ENCODE data around the gene BRF1.

Gene BRF1

DNA sequence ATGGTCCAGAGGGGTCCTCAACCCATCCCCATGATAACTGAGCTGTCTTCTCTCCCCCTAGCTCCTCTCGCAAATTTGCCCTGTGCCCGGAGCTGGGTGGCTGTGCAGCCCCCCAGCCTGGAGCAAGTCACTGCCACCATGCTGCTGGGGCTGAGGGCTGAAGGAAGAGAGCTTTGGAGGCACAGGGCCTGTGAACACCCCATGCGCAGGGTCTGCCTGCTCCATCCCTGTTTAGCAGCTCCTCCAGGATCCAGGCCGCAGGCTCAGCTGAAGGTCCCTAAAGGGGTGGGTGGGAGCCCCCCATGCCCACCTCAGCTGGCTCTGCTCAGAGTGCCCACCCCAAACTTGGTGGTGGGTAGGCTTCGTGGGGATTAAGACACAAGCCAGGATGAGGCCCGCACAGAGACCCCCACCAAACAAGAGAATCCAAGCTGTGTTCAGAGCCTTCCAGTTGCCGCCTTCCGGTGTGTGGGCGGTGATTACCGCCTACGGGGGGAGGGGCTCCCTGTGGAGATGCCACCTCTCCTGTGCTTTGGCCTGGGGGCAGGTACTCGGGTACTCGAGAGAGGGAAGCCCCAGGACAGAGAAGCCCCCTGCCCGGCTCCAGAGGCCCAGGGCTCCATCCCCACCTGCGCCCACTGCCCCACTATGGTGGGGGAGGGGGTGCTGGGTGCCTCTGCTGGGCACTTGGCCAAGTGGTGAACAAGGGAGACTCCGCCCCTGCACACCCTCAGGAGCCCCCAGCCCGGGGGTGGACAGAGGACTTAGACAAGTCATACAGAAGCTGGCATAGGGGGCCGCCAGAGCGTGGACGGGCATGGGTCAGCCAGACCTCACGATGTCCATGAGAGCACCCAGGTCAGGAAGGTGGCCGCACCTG is 130.8 kb downstream of the BRF1 start:
- DNase-seq = no peak

DNA sequence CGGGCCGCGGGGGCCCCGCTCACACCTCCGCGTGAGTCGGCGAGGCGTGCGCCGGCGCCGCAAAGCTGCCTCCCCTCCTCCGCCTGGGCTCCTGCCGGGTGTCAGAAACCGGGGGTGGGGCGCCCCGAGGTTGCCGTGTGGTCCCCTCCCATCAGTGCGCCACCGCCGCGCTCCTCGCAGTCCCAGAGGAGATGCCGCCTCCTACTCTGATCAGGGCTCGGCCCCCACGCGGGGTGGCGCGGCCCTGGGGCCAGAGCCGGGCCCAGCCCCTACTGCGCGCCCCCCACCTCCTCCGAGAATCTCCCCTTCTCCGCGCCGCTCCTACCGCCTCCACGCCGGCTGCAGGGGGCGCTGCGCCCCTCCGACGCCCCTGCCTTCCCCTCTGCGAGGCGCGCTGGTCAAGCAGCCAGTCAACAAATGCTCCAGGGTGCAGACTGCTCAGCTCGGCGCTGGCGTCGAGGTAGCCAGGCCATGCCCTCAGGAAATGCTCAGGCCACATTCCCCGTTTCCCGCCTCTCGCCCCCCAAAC is 131.8 kb downstream of the BRF1 start:
- DNase-seq = peak; percentile 71

DNA sequence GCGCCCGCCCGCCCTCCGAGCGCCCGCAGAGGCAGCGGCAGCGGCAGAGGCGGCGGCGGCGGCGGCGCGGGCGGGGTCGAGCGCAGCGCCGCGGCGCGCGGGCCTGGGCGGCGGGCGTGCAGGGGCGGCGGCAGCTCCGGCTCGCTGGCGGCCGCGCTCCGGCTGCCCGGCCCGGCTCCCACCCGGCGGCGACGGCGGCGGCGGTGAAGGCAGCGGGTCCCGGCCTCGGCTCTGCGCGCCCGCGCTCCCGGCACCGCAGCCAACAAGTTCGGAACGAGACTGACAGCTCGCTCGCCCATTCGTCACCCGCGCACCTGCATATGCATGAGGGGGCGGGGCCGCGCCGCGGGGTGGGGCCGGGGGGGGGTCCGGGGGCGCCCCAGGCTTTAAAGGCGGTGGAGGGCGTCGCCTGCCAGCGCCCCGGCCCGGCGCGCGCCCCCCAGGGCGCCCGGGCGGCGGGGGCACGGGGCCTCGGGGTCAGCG is 132.3 kb downstream of the BRF1 start, which contains the start of gene JAG2:
JAG2 (minus strand) TSS at position 281 of the 483 bp plus-strand sequence. CDS start 356 bp downstream, outside the sequence.
- peak; percentile 80 for DNase-seq

DNA sequence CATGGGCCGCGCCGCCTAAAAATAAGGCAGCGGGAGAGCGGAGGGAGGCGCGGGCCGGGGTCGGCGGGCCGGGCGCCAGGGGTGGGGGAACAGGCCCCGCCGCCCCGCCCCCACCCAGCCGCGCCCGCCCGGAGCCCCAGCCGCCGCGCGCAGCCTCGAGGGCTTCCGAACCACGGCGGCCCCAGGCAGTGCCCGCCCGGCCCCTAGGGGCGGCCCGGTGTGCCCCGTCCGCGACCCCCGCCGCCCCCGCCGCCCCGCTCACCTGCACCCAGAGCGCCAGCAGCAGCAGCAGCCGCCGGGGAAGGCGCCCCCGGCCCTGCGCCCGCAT is 132.7 kb downstream of the BRF1 start:
- DNase-seq = no peak

DNA sequence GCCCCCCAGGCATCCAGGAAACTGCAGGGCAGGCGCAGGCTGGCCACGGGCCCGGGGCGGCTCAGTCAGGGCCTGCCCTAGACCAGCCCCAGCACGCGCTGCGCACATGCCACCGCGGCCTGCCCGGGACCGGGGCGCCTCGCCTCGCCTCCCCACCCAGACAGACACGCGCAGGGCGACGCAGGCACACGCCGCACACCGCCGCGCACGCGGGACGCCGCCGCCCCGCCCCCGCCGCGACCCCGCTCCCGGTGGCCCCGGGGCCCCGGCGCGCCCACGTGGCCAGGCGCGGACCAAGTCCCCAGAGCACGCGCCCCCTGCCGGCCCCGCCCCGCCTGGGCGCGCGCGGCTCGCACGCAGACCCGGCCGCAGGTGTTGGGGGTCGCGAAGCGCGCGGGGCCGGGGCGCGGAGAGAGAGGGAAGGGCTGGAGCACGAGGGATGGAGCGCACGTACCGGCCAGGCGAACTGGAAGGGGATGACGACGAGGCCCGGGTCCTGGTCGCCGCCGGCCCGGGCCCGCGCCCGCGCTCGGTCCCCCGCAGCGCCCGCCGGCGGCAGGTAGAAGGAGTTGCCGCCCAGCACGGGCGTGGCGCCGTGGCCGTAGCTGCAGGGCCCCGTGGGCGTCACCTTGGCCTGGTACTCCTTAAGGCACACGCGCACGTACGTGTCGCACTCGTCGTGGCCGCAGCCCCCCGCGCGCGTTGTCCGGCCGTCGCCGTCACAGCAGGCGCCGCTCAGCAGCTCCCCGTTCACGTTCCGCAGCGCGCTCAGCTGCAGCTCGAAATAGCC is 133.3 kb downstream of the BRF1 start:
- DNase-seq = peak; percentile 54

DNA sequence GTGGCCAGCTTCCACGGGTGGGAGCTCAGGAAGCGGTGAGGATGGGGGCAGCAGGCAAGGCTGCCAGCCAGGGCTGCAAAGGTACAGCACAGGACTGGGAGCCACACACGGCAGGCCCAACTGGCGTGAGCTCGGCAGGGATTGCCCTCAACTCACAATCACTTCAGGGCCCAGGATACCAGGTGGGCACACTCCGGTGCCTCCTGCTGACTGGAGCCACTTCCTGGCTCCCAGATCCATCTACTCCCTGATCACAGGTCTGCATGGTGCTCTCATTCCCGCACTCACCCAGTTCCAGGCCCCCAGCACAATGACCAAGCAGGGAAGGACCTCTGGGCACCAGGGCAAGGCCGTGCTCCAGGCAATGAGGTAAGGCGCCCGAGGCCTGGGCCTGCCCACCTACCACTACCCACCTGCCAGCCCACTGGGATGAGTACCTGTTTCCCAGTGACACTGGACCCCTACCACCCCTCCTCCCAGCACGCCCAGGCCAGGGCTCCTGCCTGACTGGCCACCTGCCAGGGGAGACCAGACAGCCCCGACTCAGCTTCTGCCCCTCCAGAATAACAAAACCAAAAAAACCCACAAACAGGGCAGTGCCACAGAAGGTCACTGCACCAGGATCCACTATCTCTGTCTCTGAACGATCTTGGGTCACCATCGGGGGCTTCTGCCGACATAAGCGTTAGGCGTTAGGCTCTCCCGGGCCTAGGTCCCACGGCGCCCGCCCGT is 134.1 kb downstream of the BRF1 start:
- peak; percentile 21 for DNase-seq

DNA sequence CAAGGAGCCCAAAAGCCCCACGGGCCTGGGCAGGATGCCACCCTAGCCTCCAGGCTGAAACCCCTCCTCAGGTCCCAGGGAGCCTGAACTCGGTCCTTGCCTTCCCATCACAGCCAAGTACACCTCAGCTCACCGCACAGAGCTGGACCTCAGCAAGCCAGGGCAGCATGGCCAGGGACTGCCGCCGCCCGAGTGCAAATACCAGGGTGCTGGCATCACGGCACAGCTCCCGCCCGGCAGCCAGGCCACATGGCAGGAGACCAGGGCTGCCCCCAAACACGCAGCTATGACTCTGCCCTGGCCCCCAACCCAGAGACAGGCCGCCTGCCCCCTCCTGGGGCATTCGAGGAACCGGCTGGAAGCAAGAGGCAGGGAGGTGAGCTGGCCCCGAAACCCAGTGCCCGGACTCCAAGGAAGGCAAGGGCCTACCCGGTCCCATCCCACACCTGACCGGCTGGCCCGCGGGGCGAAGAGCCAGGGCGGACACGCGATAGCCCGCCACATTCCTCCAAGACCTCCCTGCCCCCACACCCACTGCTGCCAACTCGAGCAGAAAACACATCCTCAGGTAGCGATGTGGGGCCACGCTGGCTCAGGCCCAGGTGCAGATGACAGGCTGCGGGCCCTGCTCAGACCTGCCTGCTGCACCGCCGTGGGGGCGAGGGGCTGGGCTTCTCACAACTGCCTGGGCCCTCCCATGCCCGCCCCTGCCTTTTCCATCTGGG is 134.9 kb downstream of the BRF1 start:
- peak; percentile 21 for DNase-seq

DNA sequence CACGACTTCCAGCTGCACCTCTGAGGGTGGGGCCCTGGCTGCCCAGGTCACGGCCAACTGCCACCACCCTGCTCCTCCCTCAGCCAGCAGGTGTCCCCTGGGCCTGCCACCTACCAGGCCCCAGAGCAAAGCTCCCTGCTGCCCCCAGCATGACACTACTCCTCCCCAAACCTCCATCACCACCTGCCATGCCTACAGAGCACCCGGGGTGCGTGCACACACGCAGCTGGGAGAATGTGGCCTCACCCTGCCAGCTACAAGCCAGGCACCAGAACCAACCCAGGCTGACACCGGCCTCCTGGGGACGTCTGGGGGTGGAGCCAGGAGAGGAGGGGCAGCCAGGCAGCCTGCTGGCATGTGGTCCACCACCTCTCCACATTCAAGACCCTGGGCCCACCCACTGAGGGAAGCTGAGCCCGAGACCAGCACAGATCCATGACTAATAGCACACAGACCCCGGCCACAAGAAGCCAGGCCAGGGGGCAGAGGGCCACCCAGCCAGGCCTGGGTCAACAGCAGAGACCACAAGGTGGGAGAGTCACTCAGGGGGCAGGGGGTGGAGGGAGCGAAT is 135.6 kb downstream of the BRF1 start:
- peak; percentile 87 for DNase-seq

DNA sequence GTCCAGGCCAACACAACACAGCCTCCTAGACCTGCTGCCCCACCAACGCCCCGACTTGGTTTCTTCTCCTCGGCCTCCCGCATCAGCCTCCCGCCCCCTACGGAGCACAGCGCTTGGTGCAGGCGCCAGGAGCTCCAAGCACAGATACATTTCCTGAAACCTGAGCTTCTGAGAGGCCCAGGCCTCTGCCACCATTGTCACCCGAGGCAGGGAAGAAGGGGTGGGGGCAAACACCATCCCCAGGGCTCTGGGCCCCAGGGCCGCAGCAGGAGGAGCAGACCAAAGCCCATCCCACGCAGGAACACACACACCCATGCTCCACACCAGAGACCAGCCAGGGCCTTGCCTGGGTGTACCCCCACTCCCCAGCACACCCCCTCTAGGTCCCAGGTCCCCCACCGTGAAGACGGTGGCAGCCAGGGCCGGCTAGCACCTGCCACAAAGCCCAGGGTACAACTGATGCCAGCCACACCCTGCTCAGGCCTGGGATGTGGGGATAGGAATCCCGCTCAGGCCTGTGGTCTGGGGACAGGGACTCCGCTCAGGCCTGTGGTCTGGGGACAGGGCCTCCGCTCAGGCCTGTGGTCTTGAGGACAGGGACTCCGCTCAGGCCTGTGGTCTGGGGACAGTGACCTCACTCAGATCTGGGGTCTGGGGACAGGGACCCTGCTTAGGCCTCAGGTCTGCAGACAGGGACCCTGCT is 137.6 kb downstream of the BRF1 start:
- no peak for DNase-seq

DNA sequence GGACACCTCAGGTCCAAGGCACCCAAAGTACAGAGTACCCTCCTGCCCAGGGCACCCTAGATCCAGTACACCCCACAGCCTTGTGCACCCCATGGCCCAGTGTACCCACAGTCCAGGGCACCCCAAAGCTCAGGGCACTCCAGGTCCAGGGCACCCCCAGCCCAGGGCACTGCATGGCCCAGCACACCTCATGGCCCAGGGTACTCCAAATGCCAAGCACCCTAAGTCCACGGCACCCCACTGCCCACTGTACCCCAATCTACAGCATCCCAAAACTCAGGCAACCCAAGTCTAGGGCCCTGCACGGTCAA is 138.2 kb downstream of the BRF1 start:
- no peak for DNase-seq

DNA sequence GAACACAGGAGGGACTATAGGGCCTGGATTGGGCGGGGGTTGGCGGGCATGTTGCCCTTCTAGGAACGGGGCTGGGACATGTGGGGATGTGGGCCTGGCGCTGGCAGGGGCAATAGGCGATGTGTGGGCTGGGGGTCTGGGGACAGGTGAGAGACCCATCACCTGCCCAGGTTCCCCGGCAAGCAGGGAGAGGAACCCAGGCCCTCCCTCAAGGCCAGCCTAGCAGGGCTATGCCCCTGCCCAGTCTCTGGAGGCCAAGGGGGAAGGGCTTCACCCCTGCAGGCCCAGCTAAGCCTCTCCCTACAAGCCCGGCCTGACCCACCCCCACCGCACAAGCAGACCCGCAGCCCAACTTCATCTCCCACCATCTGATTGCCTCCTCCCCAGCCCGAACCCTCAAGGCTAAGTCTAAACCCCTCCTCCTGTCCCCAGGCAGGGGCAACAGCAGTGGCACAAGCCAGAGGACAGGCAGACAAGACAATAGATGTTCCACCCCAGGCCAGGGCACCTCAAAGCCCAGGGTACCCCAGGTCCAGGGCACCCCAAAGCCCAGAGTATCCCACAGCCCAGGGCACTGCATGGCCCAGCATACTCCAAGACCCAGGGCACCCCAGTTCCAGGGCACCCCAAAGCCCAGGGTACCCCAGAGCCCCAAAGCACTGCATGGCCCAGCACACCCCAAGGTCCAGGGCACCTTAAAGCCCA is 138.7 kb downstream of the BRF1 start:
- no peak for DNase-seq

DNA sequence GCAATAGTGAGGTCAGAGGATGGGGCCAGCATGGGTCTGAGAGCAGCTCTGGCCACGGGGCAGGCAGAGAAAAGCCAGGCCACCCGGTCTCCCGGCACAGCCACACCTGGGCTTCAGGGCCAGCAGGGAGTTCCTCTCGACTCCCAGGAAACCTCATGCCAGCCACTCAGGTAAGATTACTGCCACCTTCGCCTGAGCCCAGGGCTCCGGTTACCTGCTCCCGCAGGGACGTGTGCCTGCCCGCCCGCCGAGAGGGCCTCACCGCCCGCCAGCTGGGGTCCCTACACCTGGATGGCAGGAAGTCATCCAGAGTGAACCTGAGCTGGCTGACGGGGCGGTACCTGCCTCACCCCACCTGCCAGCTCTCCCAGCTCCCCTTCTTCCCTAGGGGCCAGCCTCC is 139.5 kb downstream of the BRF1 start:
- no peak for DNase-seq

DNA sequence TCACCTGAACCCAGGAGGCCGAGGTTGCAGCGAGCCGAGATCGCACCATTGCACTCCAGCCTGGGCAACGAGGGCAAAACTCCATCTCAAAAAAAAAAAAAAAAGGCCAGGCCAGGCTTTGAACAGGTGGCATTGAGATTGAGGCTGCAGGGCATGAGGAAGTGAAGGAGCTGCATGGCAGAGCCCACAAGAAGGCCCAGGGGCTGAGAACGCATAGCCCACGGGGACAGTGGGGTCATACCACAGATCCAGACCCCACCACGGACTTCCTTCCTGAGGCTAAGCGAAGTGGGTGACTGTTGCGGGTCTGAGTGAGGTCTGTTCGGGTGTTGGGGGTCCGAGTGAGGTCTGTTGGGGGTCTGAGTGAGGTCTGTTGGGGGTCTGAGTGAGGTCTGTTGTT is 140.0 kb downstream of the BRF1 start:
- no peak for DNase-seq

DNA sequence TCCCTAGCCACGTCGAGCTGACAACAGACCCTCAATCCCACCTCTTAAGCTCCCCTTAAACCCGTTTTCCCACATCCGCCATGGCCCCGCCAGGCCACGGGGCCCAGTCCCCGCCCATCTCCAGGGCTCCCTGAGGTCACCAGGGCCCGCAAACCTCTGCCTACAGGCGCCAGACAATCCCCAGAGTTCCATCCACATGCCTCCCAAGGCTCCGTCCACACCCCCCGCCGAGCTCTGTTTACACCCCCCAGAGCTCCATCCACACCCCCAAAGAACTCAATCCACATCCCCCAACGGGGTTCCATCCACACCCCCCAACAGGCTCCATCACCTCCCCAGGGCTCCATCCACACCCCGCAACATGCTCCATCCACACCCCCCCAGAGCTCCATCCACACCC is 141.5 kb downstream of the BRF1 start:
- no peak for DNase-seq
